Activated naive CD8-positive, alpha-beta T cell treated with anti-CD3 and anti-CD28 coated beads, Interleukin-2, amount 10 ng/mL, durations not matched to agents 7 days and 5 days (primary cell): Measurements from ENCODE around the gene MAML2. TPM values are rescaled to one million over a fixed set of nuclear protein-coding genes. Genes with fewer than 3 reads are reported as not detected.
A peak's percentile ranks its signal among the peaks of the same experiment; 100 is the strongest.
"Not testable (repeated sequence)": the region's sequence is repeated elsewhere in the genome, so short reads cannot be mapped to it uniquely, and the experiment has no call there.

Source experiments
- ATAC-seq: fragments of 150-1000 bp; cut with Tn5 transposase; one replicate; pipeline ENCODE4 v1.10.0; 2021; ENCODE audit warnings: low read depth, moderate library complexity
- POLR2A ChIA-PET: fragments of 350-600 bp; sonication (Branson Sonifier 250); formaldehyde crosslinking; loops from one replicate; lab custom pipeline; 2021; ENCODE audit warnings: antibody characterized with exemption; lab: Charles Lee
- DNase-seq: peaks from one replicate; pipeline ENCODE4 v3.0.0; 2021
- H3K27ac Mint-ChIP-seq: one replicate; pipeline ENCODE4 v1.8.0; 2022; ENCODE audit warnings: mild to moderate bottlenecking, mixed read lengths
- H3K27me3 Mint-ChIP-seq: one replicate; pipeline ENCODE4 v1.8.0; 2022; ENCODE audit warnings: mild to moderate bottlenecking, moderate library complexity, mixed read lengths
- H3K36me3 Mint-ChIP-seq: one replicate; pipeline ENCODE4 v1.8.0; 2021; ENCODE audit warnings: mild to moderate bottlenecking, mixed read lengths
- H3K4me1 Mint-ChIP-seq: one replicate; pipeline ENCODE4 v1.8.0; 2021; ENCODE audit warnings: mixed read lengths
- H3K4me3 Mint-ChIP-seq: one replicate; pipeline ENCODE4 v1.8.0; 2022; ENCODE audit warnings: mild to moderate bottlenecking, moderate library complexity, mixed read lengths
- H3K9me3 Mint-ChIP-seq: one replicate; pipeline ENCODE4 v1.8.0; 2021; ENCODE audit warnings: mixed read lengths
- total RNA-seq, 2 experiments: library from RNA; stranded (reverse); gene quantifications; one replicate each; pipeline ENCODE4 v1.2.3, GENCODE V29; 2021

The MAML2 gene
- total RNA-seq, 2 experiments from 2014 or later, result 18.6 to 20.5 TPM

DNA sequence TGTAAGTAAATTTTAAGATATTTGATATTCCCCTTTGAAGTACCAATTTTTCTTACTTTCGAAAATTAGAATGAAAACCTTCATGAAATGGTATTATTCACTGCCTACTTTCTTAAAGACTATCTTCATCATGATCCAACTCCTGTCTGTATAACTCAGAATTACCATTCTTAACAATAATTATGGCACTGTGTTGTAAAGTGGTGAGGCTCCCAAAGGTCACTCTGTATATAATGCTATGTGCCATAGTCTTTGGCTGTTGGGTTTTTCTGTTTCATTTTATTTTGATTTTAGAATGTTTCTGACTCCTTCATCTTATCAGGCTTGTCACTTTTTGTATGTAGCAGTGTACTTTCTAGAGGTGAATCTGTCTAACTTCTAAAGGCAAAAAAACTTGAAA lies 52.4 kb downstream of the MAML2 start:
- no peak overlapping the region for H3K27ac Mint-ChIP-seq
- no peaks in the 10 kb centered on the region for H3K27me3 Mint-ChIP-seq

DNA sequence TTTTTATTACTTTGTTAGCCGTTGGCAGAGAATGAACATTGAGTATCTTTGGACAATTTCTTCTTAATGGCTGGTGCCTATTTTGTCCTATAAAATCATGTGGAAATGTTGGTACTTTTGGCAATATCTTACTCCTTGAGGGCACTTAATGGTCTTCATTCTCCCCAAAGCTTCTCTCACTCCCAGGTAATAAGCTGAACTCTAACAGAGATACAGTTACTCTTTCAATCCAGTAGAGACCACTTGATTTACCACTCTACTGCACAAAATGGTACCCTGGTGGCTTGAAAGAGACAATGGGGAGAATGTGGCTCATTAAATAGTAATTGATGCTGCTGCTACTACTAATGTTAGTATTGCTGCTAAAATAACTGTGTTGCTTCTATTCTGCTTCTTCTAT lies 53.0 kb downstream of the MAML2 start:
- DNase-seq (no peak), ATAC-seq (no peak)
- Mint-ChIP-seq H3K27me3 (no peaks in the 10 kb centered on the region), H3K4me3 (no peak overlapping the region), H3K36me3 (peaks cover 22% of the 10 kb centered on the region), H3K4me1 (peaks cover 56% of the 10 kb centered on the region), H3K9me3 (peaks cover 5% of the 10 kb centered on the region), H3K27ac (no peak overlapping the region)
- POLR2A ChIA-PET, result no interaction called here

More for the DNA sequence above, 52.4 kb downstream of the MAML2 start:
- peaks cover 17% of the 10 kb centered on the region for H3K36me3 Mint-ChIP-seq
- peaks cover 56% of the 10 kb centered on the region for H3K4me1 Mint-ChIP-seq
- peaks cover 3% of the 10 kb centered on the region for H3K9me3 Mint-ChIP-seq
- H3K4me3 Mint-ChIP-seq, result no peak overlapping the region
- POLR2A ChIA-PET, result no interaction called here
- DNase-seq (no peak), ATAC-seq (no peak)

DNA sequence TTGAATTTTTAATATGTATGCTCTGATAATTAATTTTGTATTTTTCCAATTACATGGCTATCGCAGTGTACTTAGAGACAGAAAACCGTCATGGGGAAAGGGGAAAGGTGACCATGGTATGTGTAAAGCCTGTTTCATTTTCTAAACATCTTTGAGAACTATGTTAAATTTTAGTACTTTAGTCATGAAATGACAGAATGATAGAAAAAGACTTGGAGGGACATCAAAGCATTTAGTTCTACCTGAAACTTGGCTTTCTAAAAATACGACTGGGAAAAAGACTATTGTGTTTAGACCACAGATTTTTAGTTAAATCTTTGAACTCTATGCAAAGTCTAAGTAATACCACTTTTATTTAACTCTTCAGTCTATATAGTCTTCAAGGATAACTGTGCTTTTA lies 54.1 kb downstream of the MAML2 start:
- Mint-ChIP-seq H3K36me3 (peaks cover 27% of the 10 kb centered on the region), H3K27ac (no peak overlapping the region), H3K9me3 (peaks cover 7% of the 10 kb centered on the region), H3K27me3 (no peaks in the 10 kb centered on the region), H3K4me1 (peaks cover 53% of the 10 kb centered on the region), H3K4me3 (peak overlapping the region; percentile 28)
- POLR2A ChIA-PET, result no interaction called here
- ATAC-seq, result no peak
- DNase-seq, result no peak

DNA sequence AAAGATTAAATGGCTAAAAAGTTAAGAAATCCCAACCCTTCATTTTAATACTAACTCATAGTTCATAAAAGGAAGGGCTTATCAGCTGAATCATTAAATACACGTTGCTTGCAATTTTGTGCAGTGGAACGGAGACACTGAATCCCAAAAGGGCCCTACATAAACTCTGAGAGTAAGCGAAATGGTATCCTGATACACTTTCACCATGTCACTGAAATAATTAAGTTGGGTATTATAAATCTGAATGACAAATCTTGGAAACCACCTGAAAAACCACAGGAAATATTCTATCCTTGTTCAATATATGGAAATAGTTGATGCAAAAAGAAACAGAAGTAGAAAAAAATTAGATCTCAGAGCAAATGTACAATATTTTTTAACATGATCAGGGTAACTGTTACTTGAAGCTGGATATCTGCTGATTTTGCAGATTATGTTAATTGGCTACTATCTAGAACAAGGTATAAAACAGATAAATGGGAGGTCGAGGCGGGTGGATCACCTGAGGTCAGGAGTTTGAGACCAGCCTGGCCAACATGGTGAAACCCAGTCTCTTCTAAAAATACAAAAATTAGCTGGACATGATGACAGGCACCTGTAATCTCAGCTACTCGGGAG lies 55.1 kb downstream of the MAML2 start:
- peak overlapping the region; percentile 3 for H3K27ac Mint-ChIP-seq
- no peaks in the 10 kb centered on the region for H3K27me3 Mint-ChIP-seq
- peaks cover 7% of the 10 kb centered on the region for H3K9me3 Mint-ChIP-seq
- DNase-seq (no peak), ATAC-seq (no peak)
- no peak overlapping the region for H3K4me3 Mint-ChIP-seq
- POLR2A ChIA-PET, result interaction anchor here (1.7 kb wide), 1 partner anchor 12 kb away, joined by 5 read pairs; no protein-coding TSS in a partner anchor
- peaks cover 51% of the 10 kb centered on the region for H3K4me1 Mint-ChIP-seq
- H3K36me3 Mint-ChIP-seq, result peaks cover 32% of the 10 kb centered on the region

DNA sequence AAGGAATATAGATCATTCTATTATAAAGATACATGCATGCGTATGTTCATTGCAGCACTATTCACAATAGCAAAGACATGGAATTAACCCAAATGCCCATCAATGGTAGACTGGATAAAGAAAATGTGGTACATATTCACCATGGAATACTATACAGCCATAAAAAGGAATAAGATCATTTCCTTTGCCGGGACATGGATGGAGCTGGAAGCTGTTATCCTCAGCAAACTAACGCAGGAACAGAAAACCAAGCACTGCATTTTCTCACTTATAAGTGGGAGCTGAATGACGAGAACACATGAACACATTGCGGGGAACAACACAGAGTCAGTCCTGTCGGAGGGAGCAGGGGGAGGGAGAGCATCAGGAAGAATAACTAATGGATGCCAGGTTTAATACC lies 57.0 kb downstream of the MAML2 start:
- not testable (repeated sequence) for H3K27ac Mint-ChIP-seq

GRCh38 chr11:96284917-96285316 lies 58.1 kb downstream of the MAML2 start:
- Mint-ChIP-seq H3K4me1 (peaks cover 49% of the 10 kb centered on the region), H3K27me3 (no peaks in the 10 kb centered on the region), H3K36me3 (peaks cover 38% of the 10 kb centered on the region), H3K4me3 (no peak overlapping the region), H3K27ac (no peak overlapping the region), H3K9me3 (peaks cover 7% of the 10 kb centered on the region)
- no peak for DNase-seq
- POLR2A ChIA-PET, result no interaction called here
- ATAC-seq, result no peak

More for the DNA sequence above, 57.0 kb downstream of the MAML2 start:
- not testable (repeated sequence) for H3K9me3 Mint-ChIP-seq, H3K4me3 Mint-ChIP-seq, H3K27me3 Mint-ChIP-seq, ATAC-seq, DNase-seq
- H3K36me3 Mint-ChIP-seq, result peaks cover 40% of the 10 kb centered on the region
- POLR2A ChIA-PET, result interaction anchor here (0.6 kb wide), 1 partner anchor 52 kb away, joined by 5 read pairs; no protein-coding TSS in a partner anchor
- peaks cover 51% of the 10 kb centered on the region for H3K4me1 Mint-ChIP-seq

- DNase-seq, result no peak
- peaks cover 38% of the 10 kb centered on the region for H3K36me3 Mint-ChIP-seq
- H3K4me3 Mint-ChIP-seq, result no peak overlapping the region
- POLR2A ChIA-PET, result interaction anchor here (0.7 kb wide), 1 partner anchor 54 kb away, joined by 3 read pairs; no protein-coding TSS in a partner anchor
- H3K9me3 Mint-ChIP-seq, result peaks cover 7% of the 10 kb centered on the region
- ATAC-seq, result no peak
- no peaks in the 10 kb centered on the region for H3K27me3 Mint-ChIP-seq
- no peak overlapping the region for H3K27ac Mint-ChIP-seq
- H3K4me1 Mint-ChIP-seq, result peaks cover 49% of the 10 kb centered on the region
Observed at GRCh38 chr11:96284401-96284800, 58.6 kb downstream of the MAML2 start.

DNA sequence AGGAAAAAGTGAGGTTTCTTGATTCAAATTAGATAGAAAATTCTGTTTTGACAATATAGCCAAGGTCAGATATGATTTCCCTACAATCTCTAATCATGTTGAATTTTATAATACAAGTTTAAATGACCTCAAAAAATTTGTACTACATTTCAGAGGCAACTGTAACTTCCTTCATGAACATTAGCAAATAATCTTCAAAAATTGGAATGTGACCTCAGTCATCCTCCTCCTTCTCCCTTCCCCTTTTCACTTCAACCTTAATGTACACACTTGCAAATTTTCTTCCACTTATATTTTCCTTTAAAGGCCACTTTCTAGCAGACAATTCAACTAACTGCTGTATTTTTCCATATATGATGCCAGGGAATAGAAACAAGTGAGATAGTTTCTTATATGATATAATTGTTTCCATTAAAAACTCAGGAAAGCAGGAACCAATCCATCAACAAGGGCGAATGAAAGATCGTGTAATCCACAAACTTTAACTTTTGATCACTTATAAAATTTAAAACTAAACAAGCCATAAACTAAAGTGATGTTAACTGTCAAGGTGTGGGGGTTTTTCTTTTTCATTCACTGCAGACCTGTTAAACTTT lies 60.3 kb downstream of the MAML2 start:
- H3K36me3 Mint-ChIP-seq, result peaks cover 47% of the 10 kb centered on the region
- H3K4me1 Mint-ChIP-seq, result peaks cover 52% of the 10 kb centered on the region
- H3K9me3 Mint-ChIP-seq, result peaks cover 7% of the 10 kb centered on the region
- H3K27ac Mint-ChIP-seq, result no peak overlapping the region
- ATAC-seq, result no peak
- H3K27me3 Mint-ChIP-seq, result no peaks in the 10 kb centered on the region
- H3K4me3 Mint-ChIP-seq, result no peak overlapping the region
- no peak for DNase-seq
- POLR2A ChIA-PET, result no interaction called here

GRCh38 chr11:96280444-96280843 lies 62.6 kb downstream of the MAML2 start:
- no peak for ATAC-seq
- peaks cover 3% of the 10 kb centered on the region for H3K9me3 Mint-ChIP-seq
- H3K36me3 Mint-ChIP-seq, result peaks cover 37% of the 10 kb centered on the region
- H3K4me3 Mint-ChIP-seq, result no peak overlapping the region
- no peak for DNase-seq
- peak overlapping the region; percentile 46 for H3K27ac Mint-ChIP-seq
- H3K4me1 Mint-ChIP-seq, result peaks cover 48% of the 10 kb centered on the region
- POLR2A ChIA-PET, result no interaction called here
- H3K27me3 Mint-ChIP-seq, result no peaks in the 10 kb centered on the region

DNA sequence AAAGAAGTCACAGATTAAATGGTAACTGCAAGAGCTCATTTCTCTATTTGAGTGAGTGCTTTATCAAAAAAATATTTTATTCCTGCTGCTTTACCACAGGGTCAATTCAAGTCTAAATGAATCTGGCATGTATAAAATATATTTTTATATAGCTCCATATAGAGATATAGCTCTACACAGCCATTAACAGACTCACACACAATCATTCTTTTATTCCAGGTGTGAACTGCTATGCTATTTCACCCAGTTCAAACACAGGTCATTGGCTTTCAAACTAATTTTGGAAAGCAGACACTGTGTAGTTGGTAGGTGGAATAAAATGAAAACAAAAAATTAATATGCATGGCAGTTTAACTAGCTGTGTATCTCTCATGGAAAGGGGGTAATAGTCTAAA lies 63.1 kb downstream of the MAML2 start:
- peaks cover 34% of the 10 kb centered on the region for H3K36me3 Mint-ChIP-seq
- peaks cover 3% of the 10 kb centered on the region for H3K9me3 Mint-ChIP-seq
- POLR2A ChIA-PET, result interaction anchor here (1.0 kb wide), 1 partner anchor 109 kb away, joined by 3 read pairs; the partner anchor contains the start of gene CCDC82
- no peak overlapping the region for H3K4me3 Mint-ChIP-seq
- peaks cover 43% of the 10 kb centered on the region for H3K4me1 Mint-ChIP-seq
- ATAC-seq (no peak), DNase-seq (no peak)
- H3K27ac Mint-ChIP-seq, result no peak overlapping the region
- no peaks in the 10 kb centered on the region for H3K27me3 Mint-ChIP-seq

- Mint-ChIP-seq H3K4me3 (peak overlapping the region; percentile 4), H3K9me3 (no peaks in the 10 kb centered on the region), H3K4me1 (peaks cover 40% of the 10 kb centered on the region), H3K27me3 (no peaks in the 10 kb centered on the region), H3K27ac (peak overlapping the region; percentile 37), H3K36me3 (peaks cover 33% of the 10 kb centered on the region)
- DNase-seq (no peak), ATAC-seq (peak; percentile 55)
- POLR2A ChIA-PET, result interaction anchor here (1.0 kb wide), 1 partner anchor 110 kb away, joined by 3 read pairs; the partner anchor contains the start of gene CCDC82
Observed at GRCh38 chr11:96279018-96279895, 63.7 kb downstream of the MAML2 start.

DNA sequence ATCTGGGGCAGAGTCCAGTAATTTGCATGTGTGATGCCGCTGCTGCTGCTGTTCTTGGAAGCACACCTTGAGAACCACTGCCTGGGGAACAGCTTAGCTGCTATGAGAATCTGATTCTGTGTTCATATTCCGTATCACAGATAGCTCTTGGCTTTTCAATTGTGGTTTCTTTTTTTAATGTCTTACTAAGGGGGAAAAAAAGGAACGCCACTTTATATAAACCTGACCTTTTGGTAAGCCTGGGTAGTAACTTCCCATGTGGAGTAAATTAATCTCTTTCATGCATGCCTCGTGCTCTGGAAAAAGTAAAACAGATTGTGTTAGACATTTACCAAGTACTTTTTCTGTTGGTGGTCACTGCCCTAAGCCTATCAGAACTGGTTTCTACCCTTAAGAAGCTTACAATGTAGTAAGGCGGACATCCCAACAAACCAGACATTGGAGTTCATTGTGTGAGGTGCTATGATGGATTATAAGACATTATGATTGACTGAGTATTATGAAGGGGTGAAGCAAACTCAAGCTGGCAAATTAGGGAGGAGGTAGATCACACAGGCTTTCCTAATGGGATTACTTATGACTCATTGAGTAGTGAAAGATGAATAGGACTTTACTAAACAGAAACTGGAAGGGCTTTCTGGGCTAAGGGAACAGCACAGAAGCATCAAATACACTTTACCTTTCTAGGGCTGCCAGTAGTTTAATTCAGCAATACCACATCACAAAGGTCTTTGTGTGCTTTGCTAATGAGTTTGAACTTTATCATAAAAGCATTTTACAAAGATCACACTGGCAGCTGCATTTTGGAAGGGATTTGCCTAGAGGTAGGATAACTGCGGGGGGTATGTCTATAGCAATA lies 64.7 kb downstream of the MAML2 start:
- Mint-ChIP-seq H3K27me3 (no peaks in the 10 kb centered on the region), H3K36me3 (peaks cover 25% of the 10 kb centered on the region), H3K9me3 (no peaks in the 10 kb centered on the region), H3K4me3 (peak overlapping the region; percentile 4), H3K4me1 (peaks cover 32% of the 10 kb centered on the region), H3K27ac (peak overlapping the region; percentile 37)
- ATAC-seq (peak; percentile 21), DNase-seq (no peak)
- POLR2A ChIA-PET, result interaction anchor here (1.4 kb wide), 1 partner anchor 10 kb away, joined by 3 read pairs; no protein-coding TSS in a partner anchor
